GM21515 (cell line): ENCODE results near the gene GPHN.

Experiments
- ATAC-seq: cut with Tn5 transposase; IDR thresholded peaks from one replicate; pipeline ENCODE4 v1.9.1; 2021; ENCODE audit not compliant: unreplicated experiment

The GPHN gene

GRCh38 chr14:66507722-66508546, at the start of gene GPHN:
TSS of gene GPHN (plus strand) at chr14:66508147.
- ATAC-seq = peak; percentile 83

DNA sequence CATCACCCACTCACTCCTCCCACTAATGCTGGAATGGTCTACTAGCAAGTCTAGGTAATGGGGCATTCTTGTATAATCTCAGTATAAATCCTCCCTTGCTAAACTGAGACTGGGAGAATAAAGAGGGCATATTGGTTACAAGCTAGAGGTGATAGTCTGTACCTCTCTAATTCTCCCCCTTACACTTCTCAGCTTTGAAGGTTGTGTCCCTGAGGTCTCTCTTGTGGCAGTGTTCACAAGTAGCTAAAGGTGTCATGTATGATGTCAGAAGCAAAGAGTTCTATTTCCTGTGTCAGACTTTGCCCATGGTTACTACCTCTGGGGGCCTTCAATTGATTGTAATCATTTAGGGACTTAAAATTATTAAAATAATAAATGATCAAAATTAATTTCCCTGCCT, 48.3 kb upstream of the GPHN start:
- no peak for ATAC-seq

- no peak for ATAC-seq
Measured at GRCh38 chr14:66464261-66464660, 43.7 kb upstream of the GPHN start.

GRCh38 chr14:66468778-66469367, 39.1 kb upstream of the GPHN start:
- ATAC-seq = no peak

DNA sequence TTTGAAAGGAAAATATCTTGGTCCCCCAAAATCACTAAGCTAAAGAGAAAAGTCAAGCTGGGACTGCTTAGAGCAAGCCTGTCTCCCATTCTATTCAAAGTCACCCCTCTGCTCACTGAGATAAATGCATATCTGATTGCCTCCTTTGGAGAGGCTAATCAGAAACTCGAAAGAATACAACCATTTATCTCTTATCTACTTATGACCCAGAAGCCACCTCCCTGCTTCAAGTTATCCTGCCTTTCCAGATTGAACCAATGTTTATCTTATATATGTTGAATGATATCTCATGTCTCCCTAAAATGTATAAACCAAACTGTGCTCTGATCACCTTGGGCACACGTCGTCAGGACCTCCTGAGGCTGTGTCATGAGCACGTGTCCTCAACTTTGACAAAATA, 36.4 kb upstream of the GPHN start:
- no peak for ATAC-seq

DNA sequence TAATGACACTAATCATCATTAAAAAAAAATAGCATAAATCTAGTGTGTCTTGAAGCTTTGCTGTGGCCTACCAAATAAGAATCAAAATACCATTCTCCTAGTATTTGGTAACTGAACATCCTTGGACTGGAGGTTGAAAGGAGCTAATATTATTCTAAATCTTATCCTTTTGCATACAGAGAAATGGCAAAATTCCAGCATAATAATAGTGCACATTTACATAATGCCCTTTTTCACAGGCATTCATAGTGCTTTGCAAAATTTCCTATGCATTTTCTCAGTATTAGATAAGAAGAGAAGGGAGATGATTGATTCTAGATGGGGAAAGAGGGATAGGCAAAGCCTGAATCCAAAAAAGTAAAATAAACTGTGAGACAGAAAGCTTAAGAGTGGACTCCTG, 35.7 kb upstream of the GPHN start:
- no peak for ATAC-seq

DNA sequence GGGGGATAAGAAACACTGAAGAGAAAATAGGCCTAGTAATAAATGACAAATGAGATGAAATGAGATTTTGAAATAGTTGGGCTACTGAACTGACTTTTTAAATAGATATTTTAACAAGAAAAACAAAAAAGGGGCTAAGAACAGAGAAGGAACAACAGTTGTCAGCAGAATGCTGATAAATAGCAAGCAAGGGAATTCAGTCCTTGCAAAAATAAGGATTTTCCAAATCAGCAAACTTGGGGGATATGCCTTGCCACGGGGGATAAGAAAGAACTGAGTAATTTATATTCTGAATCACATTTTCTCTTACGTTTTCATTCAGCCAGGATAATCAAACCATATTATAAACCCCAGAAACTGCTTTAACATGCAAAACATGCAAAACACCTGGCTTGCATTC, 34.7 kb upstream of the GPHN start:
- ATAC-seq = no peak

GRCh38 chr14:66476964-66477363, 31.0 kb upstream of the GPHN start:
- no peak for ATAC-seq

GRCh38 chr14:66477567-66477966, 30.4 kb upstream of the GPHN start:
- ATAC-seq = no peak

- no peak for ATAC-seq
Measured at GRCh38 chr14:66482873-66483272, 25.1 kb upstream of the GPHN start.

DNA sequence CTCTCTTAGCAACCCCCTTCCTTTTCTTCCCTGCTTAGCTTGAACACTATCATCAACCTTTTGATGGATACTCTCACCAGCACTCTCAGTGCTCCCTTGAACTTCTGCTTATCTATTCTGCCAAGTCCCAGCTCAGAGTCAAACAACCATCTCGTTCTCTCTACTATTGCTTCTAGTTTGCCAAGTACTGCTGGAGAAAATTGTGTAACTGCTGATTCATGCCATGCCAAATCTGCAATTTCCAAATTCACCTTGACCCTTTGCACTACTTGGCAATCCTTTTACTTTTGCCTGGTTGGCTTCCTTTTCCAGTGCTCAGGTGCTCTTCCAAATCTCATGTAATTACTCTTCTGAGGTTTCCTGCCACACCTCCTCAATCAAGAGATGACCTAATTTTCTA, 24.6 kb upstream of the GPHN start:
- ATAC-seq = no peak

GRCh38 chr14:66485029-66485428, 22.9 kb upstream of the GPHN start:
- ATAC-seq = no peak

- no peak for ATAC-seq
Measured at GRCh38 chr14:66485910-66486421, 22.0 kb upstream of the GPHN start, which contains the start of gene CCDC196. TSS of gene CCDC196 (plus strand) at chr14:66486371. CDS start at chr14:66486503, 132 bp downstream.

- ATAC-seq = no peak
Measured at GRCh38 chr14:66487164-66487563, 20.8 kb upstream of the GPHN start.

DNA sequence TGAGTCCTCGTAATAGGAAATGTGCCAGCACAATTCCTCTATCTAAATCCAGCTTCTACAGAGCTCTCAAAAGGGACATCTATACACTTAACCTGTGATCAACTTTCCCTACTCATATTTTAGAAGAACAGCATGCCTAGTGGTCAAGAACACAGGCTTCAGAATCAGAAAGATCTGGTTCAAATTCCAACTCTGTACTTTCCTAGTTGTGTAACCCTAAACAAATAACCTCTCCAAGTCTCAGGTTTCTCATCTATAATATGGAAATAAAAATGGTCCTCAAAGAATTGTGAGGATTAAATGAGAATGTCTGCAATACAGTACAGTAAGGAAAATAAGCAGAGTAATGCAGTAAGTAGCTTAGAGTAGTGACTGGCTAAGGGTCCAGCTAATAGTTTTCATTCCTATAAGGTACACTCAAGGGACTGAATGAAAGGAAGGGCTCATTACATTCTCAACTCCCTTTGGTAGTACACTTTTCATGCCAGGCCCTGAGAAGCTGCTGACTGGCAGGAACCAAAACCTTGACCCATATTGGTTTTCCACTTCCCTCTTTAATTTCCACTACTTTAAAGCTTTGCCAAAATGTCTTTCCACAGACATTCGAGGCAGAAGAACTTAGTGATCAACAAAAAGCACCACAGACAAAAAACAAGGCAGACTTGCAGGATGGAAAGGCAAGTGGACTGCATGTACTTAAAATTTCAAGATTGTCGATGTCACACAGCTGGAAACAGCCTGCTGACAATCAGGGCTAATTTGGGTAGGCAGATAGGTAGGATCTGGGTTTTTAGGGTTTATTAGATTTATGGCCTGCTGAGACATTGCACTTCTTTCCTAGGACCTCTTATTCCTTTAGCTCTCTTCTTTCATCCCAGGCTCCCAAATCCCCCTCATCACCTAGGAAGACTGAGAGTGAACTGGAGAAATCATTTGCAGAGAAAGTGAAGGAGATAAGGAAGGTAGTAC, 17.5 kb upstream of the GPHN start:
- ATAC-seq = no peak

GRCh38 chr14:66493750-66494149, 14.2 kb upstream of the GPHN start:
- ATAC-seq = no peak

- peak; percentile 64 for ATAC-seq
Measured at GRCh38 chr14:66495218-66496098, 12.5 kb upstream of the GPHN start.

- no peak for ATAC-seq
Measured at GRCh38 chr14:66496188-66496807, 11.6 kb upstream of the GPHN start.

GRCh38 chr14:66496911-66497310, 11.0 kb upstream of the GPHN start:
- ATAC-seq = no peak

- no peak for ATAC-seq
Measured at GRCh38 chr14:66498311-66498710, 9.6 kb upstream of the GPHN start.
